OCI-LY1 (cell line): ENCODE measurements around the gene CDC42.

Experiments
- CTCF ChIP-seq: fragments of 200-600 bp; sonication (generic), shearing (Covaris generic); IDR thresholded peaks from 2 replicates; pipeline ENCODE4 v1.5.1; 2017; ENCODE audit warnings: mild to moderate bottlenecking, antibody characterized with exemption, low read length, moderate library complexity, mixed read lengths
- EZH2 ChIP-seq: fragments of 200-600 bp; sonication (generic), shearing (Covaris generic); IDR thresholded peaks from 2 replicates; pipeline ENCODE4 v1.8.0; 2017; ENCODE audit warnings: borderline replicate concordance, mixed run types, mild to moderate bottlenecking, antibody characterized with exemption, low read length, moderate library complexity, mixed read lengths

GRCh38 chr1:22120469-22120790 is 67.9 kb downstream of the CDC42 start:
- TF ChIP-seq CTCF (no peak), EZH2 (no peak)
